NCI-H2196 treated with DMSO at 0.1 percent for 48 hours (cell line): ENCODE data around the gene NTN1.
"Not testable (repeated sequence)": the region's sequence is repeated elsewhere in the genome, so short reads cannot be mapped to it uniquely, and the experiment has no call there.

Experiments
- DNase-seq: peaks from one replicate; lab custom pipeline; 2025; ENCODE audit not compliant: unreplicated experiment; lab: John Stamatoyannopoulos, UW

Gene NTN1

DNA sequence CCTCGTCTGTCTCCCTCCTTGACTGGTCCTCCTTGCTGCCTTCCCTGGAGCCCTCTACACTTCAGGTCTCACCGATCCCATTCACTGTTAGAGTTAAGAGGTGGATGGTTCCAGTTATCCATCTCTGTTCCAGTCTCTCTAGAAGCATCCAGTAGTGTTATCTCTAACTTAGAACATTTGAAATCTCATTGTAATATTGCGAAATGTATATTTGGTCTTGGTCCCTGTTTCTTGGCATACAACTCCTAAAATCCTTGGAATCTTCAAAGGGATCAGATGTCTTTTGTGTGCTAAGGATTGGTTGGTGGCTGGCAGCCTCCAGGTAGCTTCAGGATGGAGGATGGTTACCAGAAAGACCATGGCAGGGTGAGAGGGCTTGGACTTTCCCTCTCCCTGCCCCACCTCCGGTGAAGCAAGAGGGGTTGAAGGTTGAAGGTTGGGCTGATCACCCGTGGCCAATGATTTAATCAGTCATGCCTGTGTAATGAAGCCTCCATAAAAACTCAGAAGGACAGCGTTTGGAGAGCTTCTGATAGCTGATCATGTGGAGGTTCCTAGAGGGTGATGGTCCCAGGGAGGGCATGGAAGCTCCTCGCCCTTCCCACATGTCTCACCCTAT lies 59.1 kb downstream of the NTN1 start:
- DNase-seq = no peak

DNA sequence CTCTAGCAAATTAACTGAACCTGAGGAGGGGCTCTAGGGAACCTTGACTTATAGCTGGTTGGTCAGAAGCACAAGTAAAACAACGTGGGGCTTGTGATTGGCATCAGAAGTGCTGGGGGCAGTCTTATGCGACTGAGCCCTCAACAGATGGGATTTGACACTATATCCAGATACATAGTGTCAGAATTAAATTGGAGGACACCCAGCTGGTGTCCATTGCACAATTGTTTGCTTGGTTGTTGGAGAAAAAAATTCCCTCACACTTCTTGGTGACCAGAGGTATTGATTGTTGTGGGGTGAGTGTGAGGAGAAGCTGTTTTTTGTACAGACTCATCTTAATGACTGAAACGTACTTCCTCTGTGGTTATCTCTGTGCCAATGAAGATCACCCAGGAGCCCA lies 59.7 kb downstream of the NTN1 start:
- DNase-seq = no peak

DNA sequence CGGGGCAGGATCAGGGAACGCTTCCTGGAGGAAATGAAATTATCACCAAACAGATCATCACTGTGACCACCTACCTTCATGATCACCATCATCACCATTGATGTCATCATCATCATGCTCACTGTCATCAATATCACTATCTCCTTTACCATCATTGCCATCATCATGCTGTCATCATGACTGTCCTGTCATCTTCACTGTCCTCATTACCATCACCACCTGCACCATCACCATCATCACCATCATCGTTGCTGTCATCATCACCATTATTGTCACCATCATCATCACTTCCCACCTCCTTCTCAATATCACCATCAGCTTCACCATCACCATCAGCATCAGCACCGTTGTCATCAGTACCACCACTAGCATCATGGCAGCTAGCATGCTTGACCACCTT lies 65.3 kb downstream of the NTN1 start:
- DNase-seq = no peak

DNA sequence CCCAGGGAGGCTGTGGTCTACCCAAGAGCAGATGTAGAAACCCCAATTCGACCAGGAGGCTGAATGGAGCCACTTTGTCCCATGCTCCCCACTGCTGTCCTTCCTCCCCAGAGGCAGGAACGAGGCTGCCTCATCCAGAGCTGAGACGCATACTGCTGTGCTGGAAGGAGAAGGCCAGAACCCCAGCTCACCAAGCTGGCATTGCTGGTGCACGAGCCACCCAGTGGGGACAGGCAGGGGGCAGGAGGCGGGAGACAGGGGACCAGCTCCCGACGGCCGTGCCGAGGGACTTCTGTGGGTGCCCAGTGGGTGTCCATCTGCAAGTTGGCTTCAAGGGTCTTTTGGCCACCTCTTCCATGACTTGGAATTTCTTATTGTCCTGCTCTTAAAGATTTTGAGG lies 66.6 kb downstream of the NTN1 start:
- DNase-seq = no peak

DNA sequence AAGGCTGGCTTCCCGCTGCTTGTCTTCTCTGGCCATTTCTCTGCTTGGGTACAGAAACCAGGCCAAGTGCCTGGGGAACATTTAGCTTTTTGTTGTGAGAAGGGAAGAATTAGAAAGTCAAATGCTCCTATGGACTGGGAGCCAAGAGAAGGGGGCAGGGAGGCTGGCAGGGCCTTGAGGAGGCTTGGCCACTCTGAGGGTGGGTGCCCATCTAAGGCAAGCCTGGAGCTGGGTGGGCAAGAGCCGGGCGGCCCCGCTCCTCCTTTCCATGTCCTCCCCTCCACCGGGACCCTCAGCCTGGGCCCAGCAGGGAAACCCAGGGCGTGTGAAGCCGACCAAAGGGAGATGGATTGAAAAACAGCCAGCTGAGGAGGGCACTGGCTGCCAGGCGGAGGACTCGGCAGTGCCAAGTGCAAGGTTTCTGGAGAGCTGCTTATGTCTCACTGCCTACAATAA lies 69.4 kb downstream of the NTN1 start:
- DNase-seq = no peak

DNA sequence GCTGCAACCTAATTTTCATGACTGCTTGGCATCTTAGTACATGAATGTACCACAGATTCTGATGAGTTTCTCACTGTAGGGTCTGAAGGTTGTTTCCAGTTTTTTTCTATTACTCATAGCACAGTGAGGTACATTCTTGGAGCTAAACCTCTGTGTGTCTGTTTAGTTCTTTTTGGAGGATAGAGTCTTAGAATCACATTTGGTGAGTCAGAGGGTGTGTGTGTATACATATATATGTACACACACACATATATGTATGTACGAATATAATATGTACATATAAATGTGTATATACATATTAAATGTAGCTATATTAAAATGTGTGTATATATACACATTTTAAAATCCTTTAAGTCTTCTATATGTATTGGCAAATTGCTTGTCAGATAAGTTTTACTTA lies 72.9 kb downstream of the NTN1 start:
- no peak for DNase-seq

DNA sequence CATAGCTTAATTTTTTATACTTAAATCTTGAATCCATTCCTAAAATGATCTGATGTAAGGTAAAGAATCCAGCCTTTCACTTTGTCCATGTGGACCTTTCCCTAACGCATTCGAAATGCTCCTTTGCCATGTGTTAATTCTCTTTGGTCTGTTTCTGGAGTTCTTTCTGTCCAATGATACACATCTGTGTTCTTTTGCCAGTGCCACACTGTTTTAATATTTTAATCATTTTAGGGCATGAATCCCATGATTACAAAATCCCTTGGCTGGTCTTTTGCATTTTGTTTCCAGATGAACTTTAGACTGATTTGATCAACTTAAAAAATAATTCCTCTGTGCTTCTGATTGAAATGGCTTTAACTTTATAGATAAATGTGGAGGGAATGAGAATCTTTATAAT lies 74.1 kb downstream of the NTN1 start:
- no peak for DNase-seq

DNA sequence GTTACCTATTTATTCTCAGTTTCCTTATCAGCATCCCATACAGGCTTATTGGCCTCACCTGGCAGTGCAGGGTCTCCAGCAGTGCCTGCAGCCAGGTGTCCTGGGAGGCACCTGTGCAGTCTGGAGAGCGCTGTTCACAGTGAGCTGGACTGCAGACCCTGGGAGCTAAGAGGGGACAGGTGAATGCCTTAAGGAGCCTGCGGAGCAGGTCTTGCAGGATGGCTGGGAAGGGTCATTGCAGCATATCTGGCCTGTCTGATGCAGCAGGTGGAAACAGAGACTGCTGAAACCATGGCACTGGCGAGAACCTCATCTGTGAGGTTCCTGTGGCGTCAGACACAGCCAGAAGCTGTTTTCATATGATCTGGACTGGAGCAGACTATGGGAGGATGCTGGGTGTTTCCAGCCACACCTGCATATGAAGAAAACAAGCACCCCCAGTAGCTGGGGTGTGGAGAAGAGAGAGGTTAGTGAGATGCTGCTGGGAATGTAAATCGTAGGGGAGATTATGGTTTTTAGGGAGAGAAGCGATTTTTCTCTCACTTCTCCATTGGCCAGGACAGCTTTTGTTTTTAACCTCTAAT lies 77.0 kb downstream of the NTN1 start:
- DNase-seq = no peak

DNA sequence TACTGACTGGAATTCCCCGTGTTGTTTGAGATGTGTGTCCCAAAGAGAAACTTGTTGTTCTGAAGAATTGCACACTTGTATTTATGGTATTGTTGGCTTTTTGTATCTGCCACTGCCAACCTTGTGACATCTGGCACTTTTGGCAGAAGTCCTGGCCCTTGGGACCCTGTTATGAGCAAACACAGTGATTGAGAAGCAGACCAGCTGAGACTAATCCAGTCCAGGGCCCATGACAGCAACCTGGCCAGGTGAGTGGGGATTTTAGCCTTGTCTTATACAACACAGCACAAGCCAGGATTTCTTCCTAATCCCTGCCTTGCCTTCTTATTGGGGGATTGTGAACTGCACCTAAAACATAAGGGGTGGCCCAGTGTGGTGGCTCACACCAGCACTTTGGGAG lies 80.0 kb downstream of the NTN1 start:
- no peak for DNase-seq

DNA sequence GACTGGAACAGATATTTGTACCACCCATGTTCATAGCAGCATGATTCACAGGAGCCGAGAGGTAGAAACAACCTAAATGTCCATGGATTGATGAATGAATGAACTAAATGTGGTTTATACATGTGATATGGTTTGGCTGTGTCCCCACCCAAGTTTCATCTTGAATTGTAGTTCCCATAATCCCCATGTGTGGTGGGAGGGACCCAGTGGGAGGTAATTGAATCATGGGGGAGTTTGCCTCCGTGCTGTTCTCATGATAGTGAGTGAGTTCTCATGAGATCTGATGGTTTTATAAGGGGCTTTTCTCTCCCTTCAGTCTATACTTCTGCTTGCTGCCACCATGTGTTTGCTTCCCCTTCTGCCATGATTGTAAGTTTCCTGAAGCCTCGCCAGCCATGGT lies 81.9 kb downstream of the NTN1 start:
- not testable (repeated sequence) for DNase-seq

DNA sequence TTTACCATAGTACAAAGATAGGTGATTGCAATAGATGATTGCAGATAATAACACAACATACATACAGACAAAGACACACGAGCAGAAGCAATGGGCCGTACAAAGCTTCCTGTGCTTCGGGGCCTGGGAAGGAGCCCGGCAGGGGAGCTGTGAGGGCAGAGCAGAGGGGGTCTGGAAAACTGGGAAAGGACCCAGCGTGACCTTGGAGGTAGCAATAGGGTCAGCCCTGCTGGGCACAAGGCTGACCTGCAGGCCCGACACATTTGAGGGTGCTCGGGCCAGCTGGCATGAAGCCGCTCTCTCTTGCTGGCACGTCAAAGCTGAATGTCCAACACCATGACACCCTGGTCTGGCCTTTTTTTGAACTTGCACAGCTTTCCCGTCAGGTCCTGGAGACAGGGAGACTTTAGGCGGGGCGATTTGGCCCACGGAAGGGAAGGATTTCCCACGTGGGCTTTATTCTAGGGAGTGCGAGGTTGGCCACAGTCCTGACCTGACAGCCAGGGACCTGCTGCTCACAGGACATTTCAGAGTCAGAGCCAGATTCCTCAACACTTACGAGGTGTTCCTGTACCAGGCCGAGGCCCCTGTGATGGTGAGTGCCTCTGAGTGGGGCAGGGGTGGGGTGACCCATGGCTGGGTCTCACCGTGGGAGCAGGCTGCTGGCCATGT lies 83.2 kb downstream of the NTN1 start:
- DNase-seq = no peak

DNA sequence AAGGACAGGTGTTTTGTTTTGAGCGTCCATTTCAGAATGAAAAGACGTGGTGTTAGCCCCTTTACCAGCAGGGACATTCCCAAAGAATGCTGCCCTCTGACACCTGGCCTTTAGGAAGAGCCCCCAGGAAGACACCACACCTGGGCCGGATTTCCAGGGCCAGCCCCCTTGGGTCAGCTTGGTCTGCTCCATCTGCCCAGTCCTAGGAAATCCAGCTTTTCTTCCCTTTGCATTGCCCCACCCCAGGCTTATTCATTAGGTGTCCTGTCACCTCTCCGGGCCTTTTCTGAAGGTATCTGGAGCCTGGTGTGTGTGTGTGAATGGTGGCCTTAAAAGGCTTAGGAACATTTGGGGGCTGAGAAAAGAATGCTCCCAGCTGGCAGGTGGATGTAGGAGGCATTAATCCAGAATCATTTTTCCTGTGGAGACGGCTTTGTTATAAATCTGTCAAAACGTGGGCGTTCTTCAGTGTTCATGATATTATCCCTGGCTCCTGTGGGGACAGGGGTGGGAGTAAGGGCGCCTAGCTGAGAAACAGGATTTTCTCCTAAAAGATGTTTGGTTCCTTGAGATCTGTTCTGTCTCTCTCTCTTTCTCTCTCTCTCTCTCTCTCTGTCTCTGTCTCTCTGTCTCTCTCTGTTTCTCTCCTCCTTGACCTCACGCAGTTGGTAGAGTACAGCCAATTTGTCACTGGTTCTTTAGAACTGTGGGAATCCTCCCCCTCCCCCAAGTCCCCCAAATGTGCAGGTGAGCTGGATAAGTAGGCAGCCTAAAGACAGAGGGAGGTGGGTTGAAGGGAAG lies 84.0 kb downstream of the NTN1 start:
- DNase-seq = no peak

DNA sequence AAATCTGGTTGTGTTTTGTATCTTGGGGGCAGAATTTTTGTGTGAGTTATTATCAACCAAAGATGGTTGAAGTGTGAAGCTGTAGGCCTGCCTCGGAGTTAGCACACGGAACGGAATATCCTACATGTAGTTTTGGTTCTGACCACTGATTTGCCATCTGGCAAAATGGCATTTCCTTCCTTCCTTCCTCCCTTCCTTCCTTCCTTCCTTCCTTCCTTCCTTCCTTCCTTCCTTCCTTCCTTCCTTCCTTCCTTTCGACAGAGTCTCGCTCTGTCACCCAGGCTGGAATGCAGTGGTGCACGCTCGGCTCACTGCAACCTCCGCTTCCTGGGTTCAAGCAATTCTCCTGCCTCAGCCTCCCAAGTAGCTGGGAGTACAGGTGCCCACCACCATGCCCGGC lies 85.0 kb downstream of the NTN1 start:
- DNase-seq = not testable (repeated sequence)

DNA sequence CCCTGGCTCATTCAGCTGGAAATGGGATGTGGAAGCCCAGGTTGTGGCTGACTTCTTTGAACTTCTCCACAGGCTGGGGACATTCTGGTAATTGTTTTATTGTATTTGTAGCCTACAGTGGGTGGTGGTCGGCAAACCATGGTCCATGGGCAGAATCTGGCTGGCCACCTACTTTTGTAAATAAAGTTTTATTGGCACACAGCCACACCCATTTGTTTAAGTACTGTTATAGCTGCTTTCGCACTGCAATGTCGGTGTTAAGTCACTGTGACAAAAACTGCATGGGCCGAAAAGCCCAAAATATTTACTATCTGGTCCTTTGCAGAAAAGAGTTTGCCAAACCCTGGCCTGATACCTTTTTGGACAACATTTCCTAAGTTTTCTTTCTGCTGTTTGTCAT lies 86.2 kb downstream of the NTN1 start:
- DNase-seq = no peak

DNA sequence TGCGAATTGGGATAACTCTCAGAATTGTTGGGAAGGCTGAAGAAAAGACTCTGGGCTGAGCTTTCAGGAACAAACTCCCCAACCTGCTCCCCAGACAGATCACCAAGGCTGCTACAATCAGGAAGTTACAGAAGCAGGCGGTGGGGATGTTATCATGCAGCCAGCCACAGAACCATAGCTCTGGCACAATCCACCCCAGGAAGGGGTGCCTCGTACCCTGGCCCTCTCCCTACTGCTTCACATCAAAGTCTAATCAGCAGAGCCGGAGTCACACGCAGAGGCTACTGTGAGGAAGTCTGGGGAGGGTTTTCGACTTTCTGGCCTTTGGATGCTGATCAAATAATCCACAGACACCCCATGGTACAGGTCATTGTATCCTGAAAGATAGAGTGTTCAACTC lies 86.8 kb downstream of the NTN1 start:
- no peak for DNase-seq

DNA sequence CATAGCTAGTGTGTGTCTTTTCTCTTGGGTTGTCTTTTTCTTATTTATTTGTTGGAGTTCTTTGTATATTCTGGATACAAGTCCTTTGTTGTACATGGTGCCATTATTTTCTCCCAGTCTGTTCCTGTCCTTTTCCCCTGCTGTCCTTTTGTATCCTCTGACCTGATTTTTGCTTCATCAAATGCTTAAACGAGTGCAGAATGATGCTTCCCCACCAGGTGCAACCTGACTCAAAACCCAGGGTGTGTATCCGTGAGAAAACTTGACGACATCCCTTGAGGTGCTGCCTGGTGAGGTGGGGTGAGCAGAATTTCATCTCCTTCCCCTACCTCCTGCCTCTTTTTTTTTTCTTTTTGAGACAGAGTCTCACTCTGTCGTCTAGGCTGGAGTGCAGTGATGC lies 88.6 kb downstream of the NTN1 start:
- no peak for DNase-seq

DNA sequence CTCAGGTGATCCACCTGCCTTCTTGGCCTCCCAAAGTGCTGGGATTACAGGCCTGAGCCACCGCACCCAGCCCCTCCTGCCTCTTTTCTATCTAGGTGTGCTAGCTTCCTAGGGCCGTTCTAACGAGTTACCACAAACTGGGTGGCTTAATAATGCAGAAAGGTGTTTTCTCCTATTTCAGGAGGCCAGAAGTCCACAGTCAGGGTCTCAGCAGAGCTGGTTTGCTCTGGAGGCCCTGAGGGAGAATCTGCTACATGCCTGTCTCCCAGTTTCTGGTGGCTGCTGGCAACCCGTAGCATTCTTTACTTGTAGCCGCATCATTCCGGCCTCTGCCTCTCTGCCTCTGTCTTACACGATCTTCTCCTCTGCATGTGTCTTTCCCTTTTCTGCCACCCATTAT lies 89.2 kb downstream of the NTN1 start:
- DNase-seq = no peak

DNA sequence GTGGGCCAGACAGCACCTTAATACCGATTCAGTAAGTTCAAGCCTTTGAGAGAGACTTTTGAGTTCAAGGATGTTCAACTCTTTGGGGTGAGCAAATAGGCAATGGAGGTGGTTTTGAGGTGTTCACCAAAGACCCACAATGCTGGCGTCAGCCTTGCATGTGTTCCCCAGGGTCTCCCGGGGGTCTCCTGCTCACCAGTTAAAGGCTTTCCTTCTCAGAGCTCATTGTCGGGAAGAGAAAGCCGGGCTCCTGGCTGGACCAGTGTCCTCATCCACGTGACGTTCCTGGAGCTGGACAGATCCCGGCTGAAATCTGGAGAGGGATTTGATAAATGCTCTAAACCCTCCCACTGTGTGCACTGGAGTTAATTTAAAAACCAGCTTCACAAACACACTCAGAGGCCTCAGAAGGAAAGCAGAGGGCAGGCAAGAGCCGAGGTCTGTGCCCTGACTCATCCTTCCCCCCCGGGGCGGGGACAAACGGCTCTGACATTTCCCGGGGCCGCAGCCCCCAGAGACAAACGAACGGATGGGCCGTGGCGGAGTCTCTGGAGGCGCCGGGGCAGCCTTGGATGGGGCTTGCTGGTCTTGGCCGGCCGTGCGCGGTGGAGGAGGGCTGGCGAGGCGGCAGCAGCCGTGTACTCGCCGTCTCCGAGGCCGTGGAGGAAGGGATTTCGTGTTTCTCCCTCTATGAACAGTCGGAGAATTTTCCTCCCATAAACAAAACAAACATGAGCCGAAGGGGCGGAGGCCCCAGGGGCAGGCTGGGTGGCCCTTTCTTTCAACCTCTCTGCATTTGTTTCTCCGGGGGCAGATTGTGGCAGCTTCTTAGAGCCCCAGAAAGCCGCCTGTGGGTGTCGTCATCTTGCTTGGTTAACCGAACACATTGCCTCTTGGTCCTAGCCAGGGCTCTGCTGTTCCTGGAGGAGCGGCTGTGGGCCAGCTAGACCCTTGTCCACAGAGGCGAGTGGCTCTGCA lies 94.2 kb downstream of the NTN1 start:
- no peak for DNase-seq

DNA sequence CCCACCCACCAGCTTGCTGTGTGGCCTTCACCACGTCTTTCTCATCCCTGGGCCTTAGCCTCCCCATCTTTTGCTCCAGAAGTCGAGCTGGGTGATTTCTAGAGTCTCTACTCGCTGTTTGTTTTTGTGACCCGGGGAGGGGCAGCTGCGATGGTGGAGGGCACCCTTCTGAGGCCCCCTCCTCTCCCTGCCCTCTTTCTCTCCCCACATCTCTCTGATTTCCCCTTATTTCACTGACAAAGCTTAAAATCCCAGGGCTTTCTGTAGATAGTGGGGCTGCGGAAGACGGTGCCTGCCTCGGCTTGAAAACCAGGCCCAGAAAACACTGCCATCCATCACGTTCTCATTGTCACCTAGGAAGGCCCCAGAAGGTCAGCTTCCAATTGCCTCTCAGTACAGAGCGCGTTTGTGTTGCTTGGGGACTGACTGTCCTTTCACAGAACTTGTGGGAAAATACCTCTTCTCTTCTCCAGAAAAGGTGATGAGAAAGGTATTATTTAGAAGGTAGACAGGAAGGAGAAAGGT lies 95.1 kb downstream of the NTN1 start:
- no peak for DNase-seq

DNA sequence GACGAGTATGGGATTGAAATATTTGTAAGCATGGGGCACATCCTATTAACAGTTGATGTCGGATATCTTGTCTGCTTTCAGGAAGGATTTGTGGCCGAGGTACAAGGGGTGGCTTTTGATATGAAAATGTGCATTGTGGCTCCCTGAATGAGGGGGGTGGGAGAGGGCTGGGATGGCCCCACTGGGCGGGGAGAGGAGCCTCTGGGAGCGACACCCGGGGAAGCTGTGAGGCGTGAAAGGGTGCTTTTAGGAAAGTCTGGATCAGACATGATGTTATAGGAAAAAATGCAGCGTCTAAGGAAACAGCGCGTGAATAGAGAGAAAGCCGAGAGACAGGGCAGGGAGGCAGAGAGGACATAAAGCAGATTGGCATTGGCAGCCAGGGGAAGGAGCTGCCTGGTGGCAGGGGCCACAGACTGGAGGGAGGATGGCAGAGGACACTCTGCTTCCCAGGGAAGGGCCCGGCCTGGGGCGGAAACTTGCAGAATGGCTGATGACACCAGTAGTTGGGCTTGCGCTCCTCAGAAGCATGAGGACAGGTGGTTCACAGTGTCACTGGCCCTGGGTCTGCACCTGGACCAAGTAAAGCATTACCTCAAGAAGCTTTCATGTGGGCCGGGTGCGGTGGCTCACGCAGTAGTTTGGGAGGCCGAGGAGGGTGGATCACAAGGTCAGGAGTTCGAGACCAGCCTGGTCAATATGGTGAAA lies 95.7 kb downstream of the NTN1 start:
- DNase-seq = no peak
